Measurements from ENCODE around the gene NRARP. TPM values are rescaled to one million over a fixed set of nuclear protein-coding genes. Genes with fewer than 3 reads are reported as not detected.

NRARP gene
- total RNA-seq, 1 donor from 2014 or later = 20.7 TPM

DNA sequence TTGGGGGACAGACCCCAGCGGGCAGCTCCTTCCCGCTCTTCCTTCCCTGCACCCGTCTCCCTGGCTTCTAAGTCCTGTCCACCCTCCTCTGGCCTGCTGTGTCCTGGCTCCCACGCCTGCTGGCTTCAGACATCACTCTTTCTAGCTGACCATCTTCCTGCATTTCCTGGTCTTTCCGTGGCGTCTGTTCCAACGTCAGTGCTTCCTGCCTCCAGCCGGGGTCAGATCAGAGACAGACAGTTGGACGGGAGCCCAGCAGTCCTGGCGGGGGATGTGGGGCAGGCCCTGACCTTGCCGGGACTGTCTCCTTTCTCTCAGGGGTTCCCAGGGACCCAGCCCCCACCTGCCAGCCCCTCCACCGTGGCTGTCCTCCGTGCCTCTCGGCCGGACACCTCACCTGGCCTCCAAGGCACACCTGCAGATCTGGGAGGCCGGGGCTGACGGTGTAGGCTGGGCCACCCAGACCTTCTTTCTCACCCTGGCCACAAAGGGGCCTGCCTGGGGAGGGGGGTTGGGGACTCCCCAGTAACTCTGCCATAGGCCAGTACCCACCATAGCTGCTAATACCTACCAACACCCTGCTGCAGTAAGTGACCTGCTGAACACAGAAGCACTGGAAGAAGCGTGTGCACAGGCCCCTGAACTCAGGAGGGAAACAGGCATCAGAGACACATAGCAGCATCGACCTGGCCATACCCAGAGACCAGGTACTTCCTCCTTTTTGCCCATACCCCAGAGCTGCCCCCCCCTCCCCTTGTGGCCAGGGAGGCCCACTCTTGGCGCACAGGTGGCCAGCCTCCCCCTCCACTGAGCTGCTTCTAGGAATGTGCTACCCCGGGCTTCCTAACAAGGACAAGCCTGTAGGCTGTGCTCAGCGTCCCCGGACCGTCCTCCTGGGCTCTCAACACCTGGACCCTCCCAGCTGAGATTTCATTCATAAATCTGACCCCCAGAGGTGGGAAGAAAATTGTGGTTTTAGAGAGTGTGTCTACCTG, 5.1 kb downstream of the NRARP start:
- Histone ChIP-seq H3K27ac (no peak overlapping the region), H2AFZ (replicated peaks) (no peak overlapping the region), H3K36me3 (no peaks in the 10 kb centered on the region), H3K79me2 (ENCODE audit: low read depth) (peaks cover 18% of the 10 kb centered on the region), H3K4me3 (peak overlapping the region; percentile 39), H3K9me3 (ENCODE audit: low read depth) (no peaks in the 10 kb centered on the region), H3K9ac (no peak overlapping the region), H3K4me1 (peaks cover 34% of the 10 kb centered on the region), H4K20me1 (ENCODE audit: low read depth) (peaks cover 42% of the 10 kb centered on the region), H3K4me2 (peak overlapping the region; percentile 72), H3F3A (ENCODE audit: low read depth) (peaks cover 74% of the 10 kb centered on the region), H3K27me3 (peaks cover 63% of the 10 kb centered on the region)
- peak overlapping the region; percentile 1 for H3K27ac Mint-ChIP-seq
- peaks cover 2% of the 10 kb centered on the region for H3K9me3 Mint-ChIP-seq
- TF ChIP-seq EZH2phosphoT487 (IDR thresholded peaks at IDR 0.05) = peak; percentile 5
- TF ChIP-seq EZH2 (IDR thresholded peaks at IDR 0.05) = no peak
- TF ChIP-seq CTCF (IDR thresholded peaks at IDR 0.05) = no peak
- DNase-seq (ENCODE audit: low spot score) = no peak
- peaks cover 3% of the 10 kb centered on the region for H3K36me3 Mint-ChIP-seq
- peaks cover 14% of the 10 kb centered on the region for H3K27me3 Mint-ChIP-seq (ENCODE audit: insufficient read depth, low read depth)
- H3K4me3 Mint-ChIP-seq = peak overlapping the region; percentile 83
- H3K4me1 Mint-ChIP-seq = peaks cover 36% of the 10 kb centered on the region

DNA sequence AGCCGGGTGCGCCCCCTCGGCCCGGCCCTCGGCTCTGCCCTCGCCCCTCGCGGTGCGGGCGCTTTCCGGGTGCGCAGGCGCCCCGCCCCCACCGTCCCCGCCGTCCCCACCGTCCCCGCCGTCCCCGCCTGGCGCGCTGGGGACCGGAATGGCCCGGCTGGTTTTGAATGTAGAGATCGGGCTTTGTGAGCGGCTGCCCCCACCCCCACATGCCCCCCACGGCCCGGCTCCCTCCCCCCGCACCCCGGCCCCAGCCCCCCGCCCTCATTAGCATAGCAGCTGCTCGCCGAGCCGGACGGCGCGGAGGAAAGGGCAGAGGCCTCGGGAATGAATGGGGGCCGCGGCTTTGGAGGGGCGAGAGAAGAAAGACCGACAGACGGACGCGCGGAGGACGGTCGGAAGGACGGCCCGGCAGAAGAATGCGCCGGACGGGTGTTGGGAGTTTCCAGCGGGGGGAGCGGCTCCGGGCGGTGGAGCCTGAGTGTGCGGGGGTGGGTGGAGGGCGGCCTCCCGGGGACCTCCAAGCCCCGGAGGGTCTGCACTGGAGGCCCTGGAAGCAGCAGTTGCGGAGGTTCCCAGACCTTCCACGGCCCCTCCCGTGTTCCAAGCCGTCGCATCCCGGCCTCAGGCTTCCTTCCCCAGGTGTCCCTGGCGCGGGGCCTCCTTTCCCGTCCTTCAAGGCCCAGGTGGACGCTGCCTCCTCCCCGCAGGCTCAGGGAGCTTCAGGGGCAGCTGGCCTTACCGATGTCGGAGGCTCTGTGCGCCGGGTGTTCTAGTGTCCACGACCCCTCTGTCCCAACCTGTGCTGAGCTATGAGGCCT, 6.0 kb downstream of the NRARP start:
- H3K4me1 ChIP-seq = peaks cover 34% of the 10 kb centered on the region
- H3K36me3 ChIP-seq = no peaks in the 10 kb centered on the region
- H3K9ac ChIP-seq = no peak overlapping the region
- H3K27me3 ChIP-seq = peaks cover 63% of the 10 kb centered on the region
- peaks cover 14% of the 10 kb centered on the region for H3K79me2 ChIP-seq (ENCODE audit: low read depth)
- Mint-ChIP-seq H3K4me1 (peaks cover 36% of the 10 kb centered on the region), H3K27ac (no peak overlapping the region), H3K27me3 (ENCODE audit: insufficient read depth, low read depth) (peaks cover 14% of the 10 kb centered on the region), H3K36me3 (peaks cover 3% of the 10 kb centered on the region), H3K9me3 (peaks cover 2% of the 10 kb centered on the region), H3K4me3 (peak overlapping the region; percentile 83)
- H3K4me2 ChIP-seq = peak overlapping the region; percentile 72
- H3F3A ChIP-seq (ENCODE audit: low read depth) = peaks cover 68% of the 10 kb centered on the region
- no peaks in the 10 kb centered on the region for H3K9me3 ChIP-seq (ENCODE audit: low read depth)
- no peak overlapping the region for H2AFZ ChIP-seq (replicated peaks)
- H3K4me3 ChIP-seq = peak overlapping the region; percentile 39
- H4K20me1 ChIP-seq (ENCODE audit: low read depth) = peaks cover 37% of the 10 kb centered on the region
- H3K27ac ChIP-seq = no peak overlapping the region
- TF ChIP-seq EZH2 (IDR thresholded peaks at IDR 0.05) (peak; percentile 32), EZH2phosphoT487 (IDR thresholded peaks at IDR 0.05) (peak; percentile 27), CTCF (IDR thresholded peaks at IDR 0.05) (no peak)
- peak; percentile 83 for DNase-seq (ENCODE audit: low spot score)

DNA sequence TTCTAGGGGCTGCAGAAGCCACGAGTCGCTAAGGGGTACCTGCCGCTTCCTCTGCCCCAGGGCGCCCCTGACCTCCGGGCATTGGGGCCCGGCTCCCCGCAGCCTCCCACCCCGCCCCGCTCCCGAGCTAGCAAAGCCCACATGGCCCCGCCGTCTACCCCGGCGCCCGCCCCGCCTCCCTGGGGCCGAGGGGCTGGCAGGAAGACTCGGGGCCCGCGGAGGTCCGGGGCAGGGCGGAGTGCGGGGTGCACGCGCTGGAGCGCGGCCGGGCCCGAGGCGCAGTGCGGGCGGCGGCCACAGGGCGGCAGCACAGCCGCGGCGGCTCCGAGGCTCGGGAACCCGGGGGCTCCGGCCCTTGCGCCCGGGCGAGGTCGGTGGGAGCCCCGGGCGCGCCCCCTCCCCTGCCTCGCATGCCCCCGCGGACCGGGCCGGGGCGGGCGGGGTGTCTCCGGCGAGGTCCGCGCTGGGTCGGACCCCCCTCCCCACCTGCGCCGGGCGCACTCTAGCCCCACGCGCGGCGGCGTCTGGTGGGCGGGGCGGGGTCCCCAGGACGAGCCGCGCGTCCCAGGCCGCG, 6.7 kb downstream of the NRARP start:
- Histone ChIP-seq H3F3A (ENCODE audit: low read depth) (peaks cover 60% of the 10 kb centered on the region), H3K27me3 (peaks cover 63% of the 10 kb centered on the region), H3K9ac (no peak overlapping the region), H4K20me1 (ENCODE audit: low read depth) (peaks cover 31% of the 10 kb centered on the region), H3K27ac (no peak overlapping the region), H3K4me3 (peak overlapping the region; percentile 39), H3K4me1 (peaks cover 33% of the 10 kb centered on the region), H3K79me2 (ENCODE audit: low read depth) (peaks cover 8% of the 10 kb centered on the region), H2AFZ (replicated peaks) (no peak overlapping the region), H3K4me2 (peak overlapping the region; percentile 72), H3K36me3 (no peaks in the 10 kb centered on the region), H3K9me3 (ENCODE audit: low read depth) (no peaks in the 10 kb centered on the region)
- peaks cover 2% of the 10 kb centered on the region for H3K36me3 Mint-ChIP-seq
- H3K27me3 Mint-ChIP-seq (ENCODE audit: insufficient read depth, low read depth) = peaks cover 11% of the 10 kb centered on the region
- peaks cover 2% of the 10 kb centered on the region for H3K9me3 Mint-ChIP-seq
- no peak overlapping the region for H3K4me3 Mint-ChIP-seq
- peak; percentile 84 for DNase-seq (ENCODE audit: low spot score)
- H3K27ac Mint-ChIP-seq = no peak overlapping the region
- peaks cover 34% of the 10 kb centered on the region for H3K4me1 Mint-ChIP-seq
- TF ChIP-seq EZH2 (IDR thresholded peaks at IDR 0.05) (no peak), CTCF (IDR thresholded peaks at IDR 0.05) (peak; percentile 56)

All from neural progenitor cell (in vitro differentiated cells).